Stomach (tissue), 4 donors: ENCODE results near the gene ABCA1.
"Not testable (repeated sequence)": the region's sequence is repeated elsewhere in the genome, so short reads cannot be mapped to it uniquely, and the experiment has no call there.

Experiments used
- CTCF ChIP-seq, 7 experiments: fragments of 450-650 bp in 4 of 7; fragments of 200-600 bp in 3 of 7; sonication (generic) in 3 of 7; IDR thresholded peaks; one replicate each; pipeline ENCODE4 v1.5.1; 2016 to 2019; ENCODE audit warnings: antibody characterized with exemption in 7 of 7, control low read depth in 2 of 7, mild to moderate bottlenecking in 1 of 7
- EP300 ChIP-seq: sonication (generic); formaldehyde crosslinking; IDR thresholded peaks from one replicate; pipeline ENCODE4 v1.6.1; 2017; ENCODE audit warnings: antibody characterized with exemption
- POLR2A ChIP-seq, 4 donors: fragments of 450-650 bp; IDR thresholded peaks; one replicate each; pipeline ENCODE4 v1.6.1; 2016; ENCODE audit warnings: antibody characterized with exemption in 4 of 4, control low read depth in 2 of 4, mild to moderate bottlenecking in 1 of 4, moderate library complexity in 1 of 4

- TF ChIP-seq CTCF (IDR thresholded peaks at IDR 0.05); POLR2A (IDR thresholded peaks at IDR 0.05); EP300: not testable (repeated sequence)
These were observed 48.1 kb upstream of the ABCA1 start for GRCh38 chr9:104975966-104976595.
